ENCODE data around the gene GNAZ.

GNAZ gene

GRCh38 chr22:23102776-23103175 lies 32.5 kb downstream of the GNAZ start:
- Histone ChIP-seq H3K4me3 (ENCODE audit: low read length in 2 of 2) (no peak overlapping the region), H3K27ac (ENCODE audit: low read depth in 2 of 2, low read length in 2 of 2) (no peak overlapping the region), H3K36me3 (ENCODE audit: control insufficient read depth in 2 of 2, insufficient read depth in 2 of 2, low read length in 2 of 2) (no peaks in the 10 kb centered on the region), H3K9ac (ENCODE audit: low read depth in 1 of 2, low read length in 2 of 2) (no peak overlapping the region), H3K4me1 (ENCODE audit: control insufficient read depth in 2 of 2, insufficient read depth in 2 of 2, low read length in 2 of 2) (peaks cover 10 to 13% of the 10 kb centered on the region in 2 donors), H3K27me3 (ENCODE audit: control insufficient read depth in 2 of 2, insufficient read depth in 2 of 2, low read length in 2 of 2) (no peaks in the 10 kb centered on the region), H3K9me3 (ENCODE audit: control insufficient read depth in 2 of 2, low read length in 2 of 2) (no peaks in the 10 kb centered on the region)

GRCh38 chr22:23103199-23103954 lies 33.1 kb downstream of the GNAZ start:
- H3K9me3 ChIP-seq (ENCODE audit: control insufficient read depth in 2 of 2, low read length in 2 of 2), result no peaks in the 10 kb centered on the region
- no peaks in the 10 kb centered on the region for H3K36me3 ChIP-seq (ENCODE audit: control insufficient read depth in 2 of 2, insufficient read depth in 2 of 2, low read length in 2 of 2)
- no peak overlapping the region for H3K4me3 ChIP-seq (ENCODE audit: low read length in 2 of 2)
- H3K4me1 ChIP-seq (ENCODE audit: control insufficient read depth in 2 of 2, insufficient read depth in 2 of 2, low read length in 2 of 2), result peaks cover 9 to 16% of the 10 kb centered on the region in 2 donors
- no peaks in the 10 kb centered on the region for H3K27me3 ChIP-seq (ENCODE audit: control insufficient read depth in 2 of 2, insufficient read depth in 2 of 2, low read length in 2 of 2)
- H3K9ac ChIP-seq (ENCODE audit: low read depth in 1 of 2, low read length in 2 of 2), result no peak overlapping the region
- H3K27ac ChIP-seq (ENCODE audit: low read depth in 2 of 2, low read length in 2 of 2), result no peak overlapping the region

- Histone ChIP-seq H3K9me3 (ENCODE audit: control insufficient read depth in 2 of 2, low read length in 2 of 2) (no peaks in the 10 kb centered on the region), H3K9ac (ENCODE audit: low read depth in 1 of 2, low read length in 2 of 2) (no peak overlapping the region), H3K36me3 (ENCODE audit: control insufficient read depth in 2 of 2, insufficient read depth in 2 of 2, low read length in 2 of 2) (no peaks in the 10 kb centered on the region), H3K27ac (ENCODE audit: low read depth in 2 of 2, low read length in 2 of 2) (no peak overlapping the region), H3K4me1 (ENCODE audit: control insufficient read depth in 2 of 2, insufficient read depth in 2 of 2, low read length in 2 of 2) (peaks cover 0 to 9% of the 10 kb centered on the region in 2 donors), H3K27me3 (ENCODE audit: control insufficient read depth in 2 of 2, insufficient read depth in 2 of 2, low read length in 2 of 2) (no peaks in the 10 kb centered on the region), H3K4me3 (ENCODE audit: low read length in 2 of 2) (no peak overlapping the region)
Measured at GRCh38 chr22:23104187-23104971, 34.1 kb downstream of the GNAZ start.

- H3K27ac ChIP-seq (ENCODE audit: low read depth in 2 of 2, low read length in 2 of 2), result no peak overlapping the region
- no peak overlapping the region for H3K9ac ChIP-seq (ENCODE audit: low read depth in 1 of 2, low read length in 2 of 2)
- peaks cover 0 to 9% of the 10 kb centered on the region in 2 donors for H3K4me1 ChIP-seq (ENCODE audit: control insufficient read depth in 2 of 2, insufficient read depth in 2 of 2, low read length in 2 of 2)
Measured at GRCh38 chr22:23105304-23105703, 35.0 kb downstream of the GNAZ start.

GRCh38 chr22:23105919-23106318 lies 35.6 kb downstream of the GNAZ start:
- no peak overlapping the region for H3K9ac ChIP-seq (ENCODE audit: low read depth in 1 of 2, low read length in 2 of 2)
- H3K9me3 ChIP-seq (ENCODE audit: control insufficient read depth in 2 of 2, low read length in 2 of 2), result no peaks in the 10 kb centered on the region
- no peak overlapping the region for H3K4me3 ChIP-seq (ENCODE audit: low read length in 2 of 2)
- peaks cover 0 to 5% of the 10 kb centered on the region in 2 donors for H3K4me1 ChIP-seq (ENCODE audit: control insufficient read depth in 2 of 2, insufficient read depth in 2 of 2, low read length in 2 of 2)
- no peaks in the 10 kb centered on the region for H3K27me3 ChIP-seq (ENCODE audit: control insufficient read depth in 2 of 2, insufficient read depth in 2 of 2, low read length in 2 of 2)
- no peaks in the 10 kb centered on the region for H3K36me3 ChIP-seq (ENCODE audit: control insufficient read depth in 2 of 2, insufficient read depth in 2 of 2, low read length in 2 of 2)
- no peak overlapping the region for H3K27ac ChIP-seq (ENCODE audit: low read depth in 2 of 2, low read length in 2 of 2)

More at GRCh38 chr22:23105304-23105703, 35.0 kb downstream of the GNAZ start:
- no peak overlapping the region for H3K4me3 ChIP-seq (ENCODE audit: low read length in 2 of 2)
- H3K36me3 ChIP-seq (ENCODE audit: control insufficient read depth in 2 of 2, insufficient read depth in 2 of 2, low read length in 2 of 2), result no peaks in the 10 kb centered on the region
- no peaks in the 10 kb centered on the region for H3K9me3 ChIP-seq (ENCODE audit: control insufficient read depth in 2 of 2, low read length in 2 of 2)
- H3K27me3 ChIP-seq (ENCODE audit: control insufficient read depth in 2 of 2, insufficient read depth in 2 of 2, low read length in 2 of 2), result no peaks in the 10 kb centered on the region

- Histone ChIP-seq H3K27me3 (ENCODE audit: control insufficient read depth in 2 of 2, insufficient read depth in 2 of 2, low read length in 2 of 2) (no peaks in the 10 kb centered on the region), H3K4me3 (ENCODE audit: low read length in 2 of 2) (no peak overlapping the region), H3K36me3 (ENCODE audit: control insufficient read depth in 2 of 2, insufficient read depth in 2 of 2, low read length in 2 of 2) (no peaks in the 10 kb centered on the region), H3K27ac (ENCODE audit: low read depth in 2 of 2, low read length in 2 of 2) (no peak overlapping the region), H3K9ac (ENCODE audit: low read depth in 1 of 2, low read length in 2 of 2) (no peak overlapping the region), H3K4me1 (ENCODE audit: control insufficient read depth in 2 of 2, insufficient read depth in 2 of 2, low read length in 2 of 2) (peaks cover 0 to 3% of the 10 kb centered on the region in 2 donors), H3K9me3 (ENCODE audit: control insufficient read depth in 2 of 2, low read length in 2 of 2) (no peaks in the 10 kb centered on the region)
Measured at GRCh38 chr22:23106344-23106743, 36.0 kb downstream of the GNAZ start.

- H3K27ac ChIP-seq (ENCODE audit: low read depth in 2 of 2, low read length in 2 of 2), result no peak overlapping the region
- H3K4me1 ChIP-seq (ENCODE audit: control insufficient read depth in 2 of 2, insufficient read depth in 2 of 2, low read length in 2 of 2), result peaks cover 0 to 3% of the 10 kb centered on the region in 2 donors
- H3K4me3 ChIP-seq (ENCODE audit: low read length in 2 of 2), result no peak overlapping the region
- no peaks in the 10 kb centered on the region for H3K36me3 ChIP-seq (ENCODE audit: control insufficient read depth in 2 of 2, insufficient read depth in 2 of 2, low read length in 2 of 2)
- no peaks in the 10 kb centered on the region for H3K9me3 ChIP-seq (ENCODE audit: control insufficient read depth in 2 of 2, low read length in 2 of 2)
- no peak overlapping the region for H3K9ac ChIP-seq (ENCODE audit: low read depth in 1 of 2, low read length in 2 of 2)
- no peaks in the 10 kb centered on the region for H3K27me3 ChIP-seq (ENCODE audit: control insufficient read depth in 2 of 2, insufficient read depth in 2 of 2, low read length in 2 of 2)
Measured at GRCh38 chr22:23106906-23107367, 36.6 kb downstream of the GNAZ start.

GRCh38 chr22:23107487-23108248 lies 37.3 kb downstream of the GNAZ start:
- Histone ChIP-seq H3K36me3 (ENCODE audit: control insufficient read depth in 2 of 2, insufficient read depth in 2 of 2, low read length in 2 of 2) (no peaks in the 10 kb centered on the region), H3K27me3 (ENCODE audit: control insufficient read depth in 2 of 2, insufficient read depth in 2 of 2, low read length in 2 of 2) (no peaks in the 10 kb centered on the region), H3K9me3 (ENCODE audit: control insufficient read depth in 2 of 2, low read length in 2 of 2) (no peaks in the 10 kb centered on the region), H3K9ac (ENCODE audit: low read depth in 1 of 2, low read length in 2 of 2) (no peak overlapping the region), H3K4me1 (ENCODE audit: control insufficient read depth in 2 of 2, insufficient read depth in 2 of 2, low read length in 2 of 2) (peaks cover 0 to 3% of the 10 kb centered on the region in 2 donors), H3K4me3 (ENCODE audit: low read length in 2 of 2) (no peak overlapping the region), H3K27ac (ENCODE audit: low read depth in 2 of 2, low read length in 2 of 2) (no peak overlapping the region)

- Histone ChIP-seq H3K9me3 (ENCODE audit: control insufficient read depth in 2 of 2, low read length in 2 of 2) (no peaks in the 10 kb centered on the region), H3K27me3 (ENCODE audit: control insufficient read depth in 2 of 2, insufficient read depth in 2 of 2, low read length in 2 of 2) (no peaks in the 10 kb centered on the region), H3K4me3 (ENCODE audit: low read length in 2 of 2) (no peak overlapping the region), H3K36me3 (ENCODE audit: control insufficient read depth in 2 of 2, insufficient read depth in 2 of 2, low read length in 2 of 2) (no peaks in the 10 kb centered on the region), H3K27ac (ENCODE audit: low read depth in 2 of 2, low read length in 2 of 2) (no peak overlapping the region), H3K4me1 (ENCODE audit: control insufficient read depth in 2 of 2, insufficient read depth in 2 of 2, low read length in 2 of 2) (peaks cover 0 to 3% of the 10 kb centered on the region in 2 donors), H3K9ac (ENCODE audit: low read depth in 1 of 2, low read length in 2 of 2) (no peak overlapping the region)
Measured at GRCh38 chr22:23108249-23109078, 38.1 kb downstream of the GNAZ start.
